HG02759 (cell line): ENCODE data around the gene CCDC183.
A peak's percentile ranks its signal among the peaks of the same experiment; 100 is the strongest.
"Not testable (repeated sequence)": the region's sequence is repeated elsewhere in the genome, so short reads cannot be mapped to it uniquely, and the experiment has no call there.

Experiments used
- ATAC-seq: cut with Tn5 transposase; IDR thresholded peaks from one replicate; pipeline ENCODE4 v1.9.1; 2021; ENCODE audit warnings: mild to moderate bottlenecking, moderate library complexity; ENCODE audit not compliant: unreplicated experiment

CCDC183 gene

GRCh38 chr9:136837146-136837855 is 41.2 kb downstream of the CCDC183 start:
- no peak for ATAC-seq

GRCh38 chr9:136837856-136838277 is 41.7 kb downstream of the CCDC183 start:
- not testable (repeated sequence) for ATAC-seq

GRCh38 chr9:136838314-136839228 is 42.4 kb downstream of the CCDC183 start:
- ATAC-seq: no peak

GRCh38 chr9:136839229-136840139 is 43.3 kb downstream of the CCDC183 start:
- no peak for ATAC-seq

- ATAC-seq: no peak
Measured at GRCh38 chr9:136840140-136840876, 44.2 kb downstream of the CCDC183 start.

GRCh38 chr9:136840877-136841645 is 44.9 kb downstream of the CCDC183 start:
- ATAC-seq: no peak

- ATAC-seq: not testable (repeated sequence)
Measured at GRCh38 chr9:136841646-136842379, 45.7 kb downstream of the CCDC183 start.

- ATAC-seq: peak; percentile 67
Measured at GRCh38 chr9:136842380-136842948, 46.3 kb downstream of the CCDC183 start, which contains the start of gene AJM1. AJM1 (plus strand) TSS chr9:136842478; CDS start chr9:136844415, 1,937 bp downstream.

GRCh38 chr9:136843159-136843800 is 47.1 kb downstream of the CCDC183 start:
- not testable (repeated sequence) for ATAC-seq

GRCh38 chr9:136843801-136844740 is 47.9 kb downstream of the CCDC183 start:
- ATAC-seq: not testable (repeated sequence)

GRCh38 chr9:136844761-136845464 is 48.8 kb downstream of the CCDC183 start:
- ATAC-seq: no peak

GRCh38 chr9:136845465-136846260 is 49.5 kb downstream of the CCDC183 start:
- ATAC-seq: no peak

GRCh38 chr9:136846376-136847087 is 50.4 kb downstream of the CCDC183 start:
- ATAC-seq: no peak

GRCh38 chr9:136847088-136847825 is 51.1 kb downstream of the CCDC183 start:
- no peak for ATAC-seq
